ENCODE results near the gene CDC34.

GRCh38 chr19:517721-518597 lies 13.6 kb upstream of the CDC34 start:
- no peak for TF ChIP-seq GABPA (IDR thresholded peaks at IDR 0.05; ENCODE audit: low read depth)
- TF ChIP-seq, protein P1, sequence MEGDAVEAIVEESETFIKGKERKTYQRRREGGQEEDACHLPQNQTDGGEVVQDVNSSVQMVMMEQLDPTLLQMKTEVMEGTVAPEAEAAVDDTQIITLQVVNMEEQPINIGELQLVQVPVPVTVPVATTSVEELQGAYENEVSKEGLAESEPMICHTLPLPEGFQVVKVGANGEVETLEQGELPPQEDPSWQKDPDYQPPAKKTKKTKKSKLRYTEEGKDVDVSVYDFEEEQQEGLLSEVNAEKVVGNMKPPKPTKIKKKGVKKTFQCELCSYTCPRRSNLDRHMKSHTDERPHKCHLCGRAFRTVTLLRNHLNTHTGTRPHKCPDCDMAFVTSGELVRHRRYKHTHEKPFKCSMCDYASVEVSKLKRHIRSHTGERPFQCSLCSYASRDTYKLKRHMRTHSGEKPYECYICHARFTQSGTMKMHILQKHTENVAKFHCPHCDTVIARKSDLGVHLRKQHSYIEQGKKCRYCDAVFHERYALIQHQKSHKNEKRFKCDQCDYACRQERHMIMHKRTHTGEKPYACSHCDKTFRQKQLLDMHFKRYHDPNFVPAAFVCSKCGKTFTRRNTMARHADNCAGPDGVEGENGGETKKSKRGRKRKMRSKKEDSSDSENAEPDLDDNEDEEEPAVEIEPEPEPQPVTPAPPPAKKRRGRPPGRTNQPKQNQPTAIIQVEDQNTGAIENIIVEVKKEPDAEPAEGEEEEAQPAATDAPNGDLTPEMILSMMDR (IDR thresholded peaks at IDR 0.05; ENCODE audit: insufficient read depth, low read length): no peak
